HEK293 (cell line): Measurements from ENCODE around the gene NEK11.

Experiments used
- CTCF ChIP-seq: fragments of 450-650 bp; formaldehyde crosslinking; IDR thresholded peaks from 2 replicates; pipeline ENCODE4 v1.5.1; 2016; ENCODE audit warnings: missing biosample characterization, missing genetic modification characterization
- OSR2 ChIP-seq: fragments of 450-650 bp; formaldehyde crosslinking; IDR thresholded peaks from 2 replicates; pipeline ENCODE4 v1.5.1; 2016; ENCODE audit warnings: missing biosample characterization, missing genetic modification characterization
- OVOL3 ChIP-seq: fragments of 450-650 bp; formaldehyde crosslinking; IDR thresholded peaks from 2 replicates; pipeline ENCODE4 v1.5.1; 2016; ENCODE audit warnings: missing biosample characterization, missing genetic modification characterization
- RBAK ChIP-seq: fragments of 450-650 bp; formaldehyde crosslinking; IDR thresholded peaks from 2 replicates; pipeline ENCODE4 v1.5.1; 2016; ENCODE audit warnings: missing biosample characterization, missing genetic modification characterization
- ZFHX2 ChIP-seq: fragments of 450-650 bp; formaldehyde crosslinking; conservative IDR thresholded peaks from 2 replicates; pipeline ENCODE4 v1.5.1; 2016; ENCODE audit warnings: missing biosample characterization, missing genetic modification characterization
- ZNF114 ChIP-seq: fragments of 450-650 bp; formaldehyde crosslinking; IDR thresholded peaks from 2 replicates; pipeline ENCODE4 v1.5.0; 2017; ENCODE audit warnings: missing biosample characterization, missing genetic modification characterization
- ZNF157 ChIP-seq: fragments of 450-650 bp; formaldehyde crosslinking; IDR thresholded peaks from 2 replicates; pipeline ENCODE4 v1.5.1; 2016; ENCODE audit warnings: missing biosample characterization, missing genetic modification characterization
- ZNF2 ChIP-seq: fragments of 450-650 bp; formaldehyde crosslinking; IDR thresholded peaks from 2 replicates; pipeline ENCODE4 v1.5.1; 2016; ENCODE audit warnings: missing biosample characterization, missing genetic modification characterization
- ZNF202 ChIP-seq: fragments of 450-650 bp; formaldehyde crosslinking; IDR thresholded peaks from 2 replicates; pipeline ENCODE4 v1.5.1; 2016; ENCODE audit warnings: missing biosample characterization, missing genetic modification characterization, borderline replicate concordance
- ZNF266 ChIP-seq: fragments of 450-650 bp; formaldehyde crosslinking; IDR thresholded peaks from 2 replicates; pipeline ENCODE4 v1.5.1; 2016; ENCODE audit warnings: missing biosample characterization, missing genetic modification characterization, low read depth
- ZNF274 ChIP-seq, 2 experiments: fragments of 200-500 bp in 1 of 2; fragments of 450-650 bp in 1 of 2; sonication (Bioruptor generic) in 1 of 2; formaldehyde crosslinking in 1 of 2; IDR thresholded peaks; 2 replicates each; pipeline versions ENCODE4 v1.5.1 to v1.6.1; 2014 to 2016; ENCODE audit warnings: borderline replicate concordance in 1 of 2, inconsistent platforms in 1 of 2, low read length in 1 of 2, missing biosample characterization in 1 of 2, missing genetic modification characterization in 1 of 2
- ZNF514 ChIP-seq: fragments of 450-650 bp; formaldehyde crosslinking; IDR thresholded peaks from 2 replicates; pipeline ENCODE4 v1.5.1; 2016; ENCODE audit warnings: missing biosample characterization, missing genetic modification characterization
- ZNF518A ChIP-seq: fragments of 450-650 bp; formaldehyde crosslinking; conservative IDR thresholded peaks from 2 replicates; pipeline ENCODE4 v1.5.1; 2016; ENCODE audit warnings: low read depth, missing biosample characterization, missing genetic modification characterization
- ZNF544 ChIP-seq: fragments of 450-650 bp; formaldehyde crosslinking; IDR thresholded peaks from 2 replicates; pipeline ENCODE4 v1.5.0; 2017; ENCODE audit warnings: missing biosample characterization, missing genetic modification characterization
- ZNF585B ChIP-seq: fragments of 450-650 bp; formaldehyde crosslinking; IDR thresholded peaks from 2 replicates; pipeline ENCODE4 v1.5.1; 2016; ENCODE audit warnings: missing biosample characterization, missing genetic modification characterization
- ZNF610 ChIP-seq: fragments of 450-650 bp; formaldehyde crosslinking; IDR thresholded peaks from 2 replicates; pipeline ENCODE4 v1.5.1; 2016; ENCODE audit warnings: missing biosample characterization, missing genetic modification characterization, borderline replicate concordance
- ZNF639 ChIP-seq: fragments of 450-650 bp; formaldehyde crosslinking; IDR thresholded peaks from 2 replicates; pipeline ENCODE4 v1.5.1; 2016; ENCODE audit warnings: missing biosample characterization, missing genetic modification characterization
- ZNF670 ChIP-seq: fragments of 450-650 bp; formaldehyde crosslinking; IDR thresholded peaks from 2 replicates; pipeline ENCODE4 v1.5.1; 2016; ENCODE audit warnings: missing biosample characterization, missing genetic modification characterization, low read depth
- ZNF692 ChIP-seq: fragments of 450-650 bp; formaldehyde crosslinking; IDR thresholded peaks from 2 replicates; pipeline ENCODE4 v1.5.1; 2016; ENCODE audit warnings: missing biosample characterization, missing genetic modification characterization
- ZNF837 ChIP-seq: fragments of 450-650 bp; formaldehyde crosslinking; IDR thresholded peaks from 2 replicates; pipeline ENCODE4 v1.5.1; 2016; ENCODE audit warnings: missing biosample characterization, missing genetic modification characterization
- ZNF843 ChIP-seq: fragments of 450-650 bp; formaldehyde crosslinking; IDR thresholded peaks from 2 replicates; pipeline ENCODE4 v1.5.1; 2016; ENCODE audit warnings: missing biosample characterization, missing genetic modification characterization
- ZSCAN5A ChIP-seq: fragments of 450-650 bp; formaldehyde crosslinking; IDR thresholded peaks from 2 replicates; pipeline ENCODE4 v1.5.1; 2016; ENCODE audit warnings: missing biosample characterization, missing genetic modification characterization
- TF ChIP-seq, protein P1 (sequence below): fragments of 450-650 bp; formaldehyde crosslinking; IDR thresholded peaks from 2 replicates; pipeline ENCODE4 v1.5.1; 2016; ENCODE audit warnings: missing biosample characterization, missing genetic modification characterization
- TF ChIP-seq, protein P2 (sequence below): fragments of 450-650 bp; formaldehyde crosslinking; IDR thresholded peaks from 2 replicates; pipeline ENCODE4 v1.5.1; 2016; ENCODE audit warnings: missing biosample characterization, missing genetic modification characterization
- TF ChIP-seq, protein P3 (sequence below): fragments of 450-650 bp; formaldehyde crosslinking; IDR thresholded peaks from 2 replicates; pipeline ENCODE4 v1.5.1; 2017; ENCODE audit warnings: missing biosample characterization, missing genetic modification characterization

Gene NEK11

GRCh38 chr3:131381445-131382291 is 355.0 kb downstream of the NEK11 start, which contains the start of gene NUDT16 (continued):
- TF ChIP-seq, protein P1, sequence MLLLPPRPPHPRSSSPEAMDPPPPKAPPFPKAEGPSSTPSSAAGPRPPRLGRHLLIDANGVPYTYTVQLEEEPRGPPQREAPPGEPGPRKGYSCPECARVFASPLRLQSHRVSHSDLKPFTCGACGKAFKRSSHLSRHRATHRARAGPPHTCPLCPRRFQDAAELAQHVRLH, result no peak
- 0 out of 2 replicates have a peak, but pooled peaks have one; percentile 61 for TF ChIP-seq ZNF692
- TF ChIP-seq ZNF518A (tag by site-specific recombination), result no peak
- no peak for TF ChIP-seq ZNF837 (tag by site-specific recombination)
- no peak for TF ChIP-seq ZNF670 (tag by site-specific recombination)
- TF ChIP-seq ZNF157 (tag by site-specific recombination), result no peak
- TF ChIP-seq ZNF585B (tag by site-specific recombination), result no peak
- no peak for TF ChIP-seq RBAK
- TF ChIP-seq ZNF610 (tag by site-specific recombination), result 0 out of 2 replicates have a peak, but pooled peaks have one; percentile 30
- TF ChIP-seq ZNF544, result no peak
- no peak for TF ChIP-seq OSR2 (tag by site-specific recombination)
- no peak for TF ChIP-seq ZFHX2 (tag by site-specific recombination)
- no peak for TF ChIP-seq OVOL3 (tag by site-specific recombination)
- TF ChIP-seq ZNF2 (tag by site-specific recombination), result 0 out of 2 replicates have a peak, but pooled peaks have one; percentile 3
- TF ChIP-seq, protein P2, sequence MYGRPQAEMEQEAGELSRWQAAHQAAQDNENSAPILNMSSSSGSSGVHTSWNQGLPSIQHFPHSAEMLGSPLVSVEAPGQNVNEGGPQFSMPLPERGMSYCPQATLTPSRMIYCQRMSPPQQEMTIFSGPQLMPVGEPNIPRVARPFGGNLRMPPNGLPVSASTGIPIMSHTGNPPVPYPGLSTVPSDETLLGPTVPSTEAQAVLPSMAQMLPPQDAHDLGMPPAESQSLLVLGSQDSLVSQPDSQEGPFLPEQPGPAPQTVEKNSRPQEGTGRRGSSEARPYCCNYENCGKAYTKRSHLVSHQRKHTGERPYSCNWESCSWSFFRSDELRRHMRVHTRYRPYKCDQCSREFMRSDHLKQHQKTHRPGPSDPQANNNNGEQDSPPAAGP, result no peak
- TF ChIP-seq, protein P3, sequence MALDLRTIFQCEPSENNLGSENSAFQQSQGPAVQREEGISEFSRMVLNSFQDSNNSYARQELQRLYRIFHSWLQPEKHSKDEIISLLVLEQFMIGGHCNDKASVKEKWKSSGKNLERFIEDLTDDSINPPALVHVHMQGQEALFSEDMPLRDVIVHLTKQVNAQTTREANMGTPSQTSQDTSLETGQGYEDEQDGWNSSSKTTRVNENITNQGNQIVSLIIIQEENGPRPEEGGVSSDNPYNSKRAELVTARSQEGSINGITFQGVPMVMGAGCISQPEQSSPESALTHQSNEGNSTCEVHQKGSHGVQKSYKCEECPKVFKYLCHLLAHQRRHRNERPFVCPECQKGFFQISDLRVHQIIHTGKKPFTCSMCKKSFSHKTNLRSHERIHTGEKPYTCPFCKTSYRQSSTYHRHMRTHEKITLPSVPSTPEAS (tag by site-specific recombination), result no peak
- TF ChIP-seq ZSCAN5A (tag by site-specific recombination), result no peak
- no peak for TF ChIP-seq ZNF114 (tag by site-specific recombination)
- TF ChIP-seq ZNF514 (tag by site-specific recombination), result no peak
- no peak for TF ChIP-seq ZNF266 (tag by site-specific recombination)
- no peak for TF ChIP-seq ZNF639 (tag by site-specific recombination)
- no peak for TF ChIP-seq ZNF274 (IDR thresholded peaks at IDR 0.05; ENCODE audit: low read length)
- no peak for TF ChIP-seq ZNF274 (tag by site-specific recombination; IDR thresholded peaks at IDR 0.05; ENCODE audit: borderline replicate concordance)
- TF ChIP-seq ZNF843 (tag by site-specific recombination), result no peak
- TF ChIP-seq ZNF202 (tag by site-specific recombination), result no peak
- TF ChIP-seq CTCF (tag by site-specific recombination), result peak; percentile 51
